HEK293 (cell line): ENCODE data around the gene BEND6.

Experiments
- CTCF ChIA-PET: fragments of 350-600 bp; formaldehyde crosslinking; extraction: SDS; loops from one replicate; lab custom pipeline; 2021; ENCODE audit warnings: antibody characterized with exemption; lab: Yijun Ruan, JAX
- POLR2A ChIA-PET: fragments of 300-600 bp; formaldehyde crosslinking; extraction: SDS; loops from one replicate; lab custom pipeline; 2020; ENCODE audit warnings: antibody characterized with exemption, inconsistent platforms; lab: Yijun Ruan, JAX
- H3K27ac ChIP-seq: fragments of 200-500 bp; sonication (Bioruptor generic); 2 replicates; pipeline ENCODE4 v1.5.1; 2014; ENCODE audit warnings: low read depth, low read length, control low read depth, inconsistent platforms; ENCODE audit errors: extremely low read depth
- H3K36me3 ChIP-seq, 2 experiments: fragments of 200-500 bp in 1 of 2; sonication (Bioruptor generic) in 1 of 2; 1 replicate in 1 of 2; 2 replicates in 1 of 2; pipeline ENCODE4 v1.5.1; 2014 to 2017; ENCODE audit warnings: inconsistent platforms in 2 of 2, low read length in 2 of 2; ENCODE audit not compliant: control insufficient read depth in 2 of 2, insufficient read depth in 1 of 2
- H3K4me1 ChIP-seq: fragments of 200-500 bp; sonication (Bioruptor generic); 2 replicates; pipeline ENCODE4 v1.5.1; 2014; ENCODE audit warnings: mild to moderate bottlenecking, low read length, inconsistent platforms; ENCODE audit not compliant: control insufficient read depth, insufficient read depth
- H3K4me3 ChIP-seq: 2 replicates; pipeline ENCODE4 v1.5.1; 2011; ENCODE audit warnings: low read depth, mild to moderate bottlenecking, control low read depth, low read length, moderate library complexity
- H3K9me3 ChIP-seq: fragments of 200-500 bp; sonication (Bioruptor generic); 2 replicates; pipeline ENCODE4 v1.5.1; 2014; ENCODE audit warnings: low read depth, low read length, inconsistent platforms; ENCODE audit not compliant: control insufficient read depth, insufficient read depth
- HOXA7 ChIP-seq: sonication (generic); formaldehyde crosslinking; IDR thresholded peaks from 2 replicates; pipeline ENCODE4 v1.8.1; 2022; ENCODE audit warnings: missing genetic modification reagents, borderline replicate concordance
- MZF1 ChIP-seq: fragments of 450-650 bp; formaldehyde crosslinking; IDR thresholded peaks from 2 replicates; pipeline ENCODE4 v1.5.1; 2017; ENCODE audit warnings: missing biosample characterization, missing genetic modification characterization, borderline replicate concordance
- PRDM1 ChIP-seq: fragments of 450-650 bp; formaldehyde crosslinking; IDR thresholded peaks from 2 replicates; pipeline ENCODE4; 2016; ENCODE audit warnings: missing biosample characterization, missing genetic modification characterization
- ZEB2 ChIP-seq: fragments of 450-650 bp; formaldehyde crosslinking; IDR thresholded peaks from 2 replicates; pipeline ENCODE4 v1.5.1; 2016; ENCODE audit warnings: missing biosample characterization, missing genetic modification characterization
- ZFHX2 ChIP-seq: fragments of 450-650 bp; formaldehyde crosslinking; conservative IDR thresholded peaks from 2 replicates; pipeline ENCODE4 v1.5.1; 2016; ENCODE audit warnings: missing biosample characterization, missing genetic modification characterization
- ZNF155 ChIP-seq: fragments of 450-650 bp; formaldehyde crosslinking; IDR thresholded peaks from 2 replicates; pipeline ENCODE4 v1.5.1; 2016; ENCODE audit warnings: missing biosample characterization, missing genetic modification characterization
- ZNF157 ChIP-seq: fragments of 450-650 bp; formaldehyde crosslinking; IDR thresholded peaks from 2 replicates; pipeline ENCODE4 v1.5.1; 2016; ENCODE audit warnings: missing biosample characterization, missing genetic modification characterization
- ZNF214 ChIP-seq: fragments of 450-650 bp; formaldehyde crosslinking; IDR thresholded peaks from 2 replicates; pipeline ENCODE4 v1.5.1; 2017; ENCODE audit warnings: missing biosample characterization, mild to moderate bottlenecking, missing genetic modification characterization, borderline replicate concordance
- ZNF37A ChIP-seq: fragments of 450-650 bp; IDR thresholded peaks from 2 replicates; pipeline ENCODE4 v1.5.1; 2018; ENCODE audit warnings: missing biosample characterization, missing genetic modification characterization
- ZNF394 ChIP-seq: fragments of 450-650 bp; formaldehyde crosslinking; IDR thresholded peaks from 2 replicates; pipeline ENCODE4 v1.5.1; 2016; ENCODE audit warnings: missing biosample characterization, missing genetic modification characterization, mild to moderate bottlenecking, moderate library complexity, borderline replicate concordance
- ZNF426 ChIP-seq: fragments of 450-650 bp; formaldehyde crosslinking; IDR thresholded peaks from 2 replicates; pipeline ENCODE4 v1.5.1; 2017; ENCODE audit warnings: missing biosample characterization, missing genetic modification characterization, mild to moderate bottlenecking, inconsistent platforms, moderate library complexity
- ZNF433 ChIP-seq: fragments of 450-650 bp; formaldehyde crosslinking; IDR thresholded peaks from 2 replicates; pipeline ENCODE4 v1.5.1; 2016; ENCODE audit warnings: missing biosample characterization, missing genetic modification characterization, low read depth
- ZNF510 ChIP-seq: fragments of 450-650 bp; formaldehyde crosslinking; IDR thresholded peaks from 2 replicates; pipeline ENCODE4 v1.5.1; 2018; ENCODE audit warnings: mild to moderate bottlenecking, missing genetic modification characterization, missing biosample characterization; ENCODE audit not compliant: insufficient replicate concordance
- ZNF544 ChIP-seq: fragments of 450-650 bp; formaldehyde crosslinking; IDR thresholded peaks from 2 replicates; pipeline ENCODE4 v1.5.0; 2017; ENCODE audit warnings: missing biosample characterization, missing genetic modification characterization
- ZNF624 ChIP-seq: fragments of 450-650 bp; formaldehyde crosslinking; IDR thresholded peaks from 2 replicates; pipeline ENCODE4 v1.5.1; 2017; ENCODE audit warnings: missing biosample characterization, missing genetic modification characterization
- ZNF707 ChIP-seq: fragments of 450-650 bp; formaldehyde crosslinking; IDR thresholded peaks from 2 replicates; pipeline ENCODE4 v1.5.1; 2016; ENCODE audit warnings: missing biosample characterization, missing genetic modification characterization
- ZSCAN16 ChIP-seq: fragments of 450-650 bp; formaldehyde crosslinking; IDR thresholded peaks from 2 replicates; pipeline ENCODE4 v1.5.1; 2016; ENCODE audit warnings: missing biosample characterization, missing genetic modification characterization
- ZXDB ChIP-seq: fragments of 450-650 bp; formaldehyde crosslinking; IDR thresholded peaks from 2 replicates; pipeline ENCODE4 v1.5.1; 2016; ENCODE audit warnings: missing biosample characterization, missing genetic modification characterization
- TF ChIP-seq, protein P1 (sequence below): fragments of 450-650 bp; formaldehyde crosslinking; optimal IDR thresholded peaks from 2 replicates; pipeline ENCODE3; 2016; ENCODE audit warnings: missing biosample characterization, mild to moderate bottlenecking, missing genetic modification characterization
- TF ChIP-seq, protein P2 (sequence below): fragments of 450-650 bp; formaldehyde crosslinking; IDR thresholded peaks from 2 replicates; pipeline ENCODE4 v1.5.1; 2017; ENCODE audit warnings: missing biosample characterization, mild to moderate bottlenecking, missing genetic modification characterization, moderate library complexity

Gene BEND6

DNA sequence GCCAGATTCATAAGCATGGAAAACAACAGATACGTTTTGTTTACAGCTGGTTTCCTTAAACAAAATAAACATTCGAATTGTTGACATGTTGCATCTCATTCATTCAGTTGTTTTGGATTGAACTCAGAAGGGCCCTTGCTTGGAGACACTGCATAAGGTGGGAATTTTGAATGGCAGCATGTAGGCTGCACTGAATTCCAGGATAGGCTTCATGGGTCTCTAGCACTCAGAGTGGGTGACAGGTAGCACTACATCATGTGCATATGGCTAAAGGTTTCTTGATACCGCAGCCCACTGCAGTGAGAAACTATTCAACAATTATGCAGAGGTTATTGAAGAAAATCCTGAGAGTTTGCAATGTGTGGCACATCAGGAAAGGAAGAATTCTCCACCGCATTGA is 1.6 kb downstream of the BEND6 start (continued):
- TF ChIP-seq, protein P1, sequence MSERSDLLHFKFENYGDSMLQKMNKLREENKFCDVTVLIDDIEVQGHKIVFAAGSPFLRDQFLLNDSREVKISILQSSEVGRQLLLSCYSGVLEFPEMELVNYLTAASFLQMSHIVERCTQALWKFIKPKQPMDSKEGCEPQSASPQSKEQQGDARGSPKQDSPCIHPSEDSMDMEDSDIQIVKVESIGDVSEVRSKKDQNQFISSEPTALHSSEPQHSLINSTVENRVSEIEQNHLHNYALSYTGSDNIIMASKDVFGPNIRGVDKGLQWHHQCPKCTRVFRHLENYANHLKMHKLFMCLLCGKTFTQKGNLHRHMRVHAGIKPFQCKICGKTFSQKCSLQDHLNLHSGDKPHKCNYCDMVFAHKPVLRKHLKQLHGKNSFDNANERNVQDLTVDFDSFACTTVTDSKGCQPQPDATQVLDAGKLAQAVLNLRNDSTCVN (tag by site-specific recombination), result no peak
- TF ChIP-seq ZNF544 (tag by site-specific recombination) (no peak), ZNF157 (tag by site-specific recombination) (no peak)
- TF ChIP-seq, all 188 proteins: peak for 0

DNA sequence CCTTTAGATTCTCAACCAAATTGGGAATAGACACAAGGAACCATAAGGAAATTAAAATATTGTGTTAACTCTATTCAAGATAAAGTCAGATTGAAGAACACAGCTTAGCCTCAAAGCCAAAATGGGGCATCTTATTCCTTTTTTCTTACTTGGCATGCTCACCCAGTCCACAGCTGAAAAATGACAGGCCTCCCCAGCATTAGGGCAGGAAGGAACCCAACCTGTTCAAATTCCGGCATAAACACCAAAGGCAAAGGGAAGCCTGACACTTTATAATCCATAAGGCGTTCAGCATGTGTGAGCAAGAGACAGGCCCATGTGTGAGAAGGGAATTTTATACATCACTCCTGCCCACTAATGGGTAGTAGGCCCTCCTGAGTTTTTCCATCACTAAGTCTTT is 2.9 kb downstream of the BEND6 start:
- POLR2A ChIA-PET, result no interaction called here
- H3K4me3 ChIP-seq, result no peak overlapping the region
- CTCF ChIA-PET, result interaction anchor here (0.6 to 3.5 kb wide), 6 partner anchors 51 to 227 kb away, joined by 3 to 44 read pairs (median 4); no protein-coding TSS in a partner anchor
- TF ChIP-seq ZNF214 (tag by site-specific recombination), result no peak
- peaks cover 6% of the 10 kb centered on the region for H3K4me1 ChIP-seq
- H3K9me3 ChIP-seq, result no peaks in the 10 kb centered on the region
- no peaks in the 10 kb centered on the region for H3K36me3 ChIP-seq
- no peak overlapping the region for H3K27ac ChIP-seq

DNA sequence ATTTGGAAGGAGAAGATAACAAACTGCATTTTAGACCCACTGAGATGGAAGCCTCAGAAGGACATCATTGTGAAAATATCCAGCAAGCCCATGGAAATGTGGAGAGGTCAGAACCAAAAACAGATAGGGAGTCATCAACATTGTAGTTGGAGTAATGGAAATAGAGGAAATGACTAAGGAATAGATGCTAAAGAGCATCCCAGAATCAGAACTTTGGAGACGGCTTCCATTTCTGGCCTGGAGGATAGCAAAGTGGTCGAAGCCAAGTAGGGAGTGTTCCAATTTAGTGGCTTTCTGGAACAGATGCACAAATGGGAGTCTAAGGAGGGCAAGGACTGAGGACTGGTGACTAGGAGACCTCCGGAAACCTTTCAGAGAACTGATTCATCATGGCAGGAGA is 3.6 kb downstream of the BEND6 start:
- ChIA-PET CTCF (interaction anchor here (1.1 to 7.3 kb wide), 6 partner anchors 47 to 79 kb away, joined by 3 to 92 read pairs (median 5); no protein-coding TSS in a partner anchor), POLR2A (no interaction called here)
- Histone ChIP-seq H3K4me1 (peaks cover 6% of the 10 kb centered on the region), H3K36me3 (no peaks in the 10 kb centered on the region), H3K9me3 (no peaks in the 10 kb centered on the region), H3K4me3 (no peak overlapping the region), H3K27ac (no peak overlapping the region)
- TF ChIP-seq ZNF155 (tag by site-specific recombination), result no peak
- TF ChIP-seq ZXDB, result no peak
- no peak for TF ChIP-seq ZSCAN16 (tag by site-specific recombination)
- TF ChIP-seq ZNF707 (tag by site-specific recombination), result no peak
- no peak for TF ChIP-seq ZNF624
- no peak for TF ChIP-seq PRDM1 (tag by site-specific recombination)
- TF ChIP-seq, protein P2, sequence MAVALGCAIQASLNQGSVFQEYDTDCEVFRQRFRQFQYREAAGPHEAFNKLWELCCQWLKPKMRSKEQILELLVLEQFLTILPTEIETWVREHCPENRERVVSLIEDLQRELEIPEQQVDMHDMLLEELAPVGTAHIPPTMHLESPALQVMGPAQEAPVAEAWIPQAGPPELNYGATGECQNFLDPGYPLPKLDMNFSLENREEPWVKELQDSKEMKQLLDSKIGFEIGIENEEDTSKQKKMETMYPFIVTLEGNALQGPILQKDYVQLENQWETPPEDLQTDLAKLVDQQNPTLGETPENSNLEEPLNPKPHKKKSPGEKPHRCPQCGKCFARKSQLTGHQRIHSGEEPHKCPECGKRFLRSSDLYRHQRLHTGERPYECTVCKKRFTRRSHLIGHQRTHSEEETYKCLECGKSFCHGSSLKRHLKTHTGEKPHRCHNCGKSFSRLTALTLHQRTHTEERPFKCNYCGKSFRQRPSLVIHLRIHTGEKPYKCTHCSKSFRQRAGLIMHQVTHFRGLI, result no peak
- no peak for TF ChIP-seq ZNF37A (tag by site-specific recombination)
- TF ChIP-seq ZNF394, result no peak

DNA sequence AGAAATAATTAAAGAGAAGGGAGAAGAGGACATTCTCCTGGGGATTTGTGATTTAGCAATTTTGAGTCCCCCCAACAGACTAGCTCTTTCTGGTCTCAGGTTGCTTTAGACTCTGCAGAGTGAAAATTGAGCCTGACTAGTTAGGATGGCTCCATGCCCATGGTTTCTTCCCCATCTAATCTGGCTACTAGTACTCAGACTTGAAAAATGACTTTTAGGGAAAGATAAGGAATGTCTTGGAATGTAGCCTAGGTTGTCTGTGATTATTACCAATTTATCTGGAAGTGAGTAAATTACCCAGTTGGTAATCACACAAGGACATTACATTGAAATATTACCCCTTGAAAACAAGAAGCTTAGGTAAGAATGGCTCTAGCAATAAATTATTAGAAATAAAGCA is 4.2 kb downstream of the BEND6 start:
- POLR2A ChIA-PET, result no interaction called here
- peak; percentile 73; the same call in 1 of the 2 replicates for TF ChIP-seq MZF1
- no peak for TF ChIP-seq HOXA7 (CRISPR knock-in tag)
- Histone ChIP-seq H3K9me3 (no peaks in the 10 kb centered on the region), H3K36me3 (no peaks in the 10 kb centered on the region), H3K4me3 (no peak overlapping the region), H3K4me1 (peaks cover 6% of the 10 kb centered on the region), H3K27ac (no peak overlapping the region)
- CTCF ChIA-PET, result interaction anchor here (1.1 to 7.3 kb wide), 10 partner anchors 9 to 326 kb away, joined by 3 to 92 read pairs (median 5); no protein-coding TSS in a partner anchor

DNA sequence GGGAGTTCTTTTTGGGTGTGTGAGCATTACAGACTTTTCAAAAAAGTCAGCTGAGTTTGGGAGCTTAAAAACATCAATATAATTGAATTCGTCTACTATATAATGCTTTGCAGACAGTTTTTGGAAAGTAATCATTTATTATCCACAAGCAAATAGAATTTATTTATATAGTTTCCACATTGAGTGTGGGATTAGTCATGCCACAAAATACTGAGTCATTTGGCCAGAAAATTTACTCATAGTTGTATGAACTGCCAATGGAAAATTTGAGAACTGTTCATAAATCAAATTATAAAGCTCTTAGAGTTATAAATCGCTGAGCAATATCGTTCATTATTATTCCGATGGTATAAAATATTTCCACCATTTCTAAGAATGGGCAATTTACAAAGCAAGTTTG is 5.0 kb downstream of the BEND6 start:
- H3K4me1 ChIP-seq, result peaks cover 6% of the 10 kb centered on the region
- no peak overlapping the region for H3K27ac ChIP-seq
- TF ChIP-seq ZNF426 (tag by site-specific recombination), result no peak
- no peak for TF ChIP-seq ZEB2 (tag by site-specific recombination)
- no peak for TF ChIP-seq ZNF433
- no peak for TF ChIP-seq ZNF510 (tag by site-specific recombination)
- TF ChIP-seq ZFHX2 (tag by site-specific recombination), result no peak
- H3K36me3 ChIP-seq, result no peaks in the 10 kb centered on the region
- H3K9me3 ChIP-seq, result no peaks in the 10 kb centered on the region
- no peak overlapping the region for H3K4me3 ChIP-seq
- POLR2A ChIA-PET, result no interaction called here
- CTCF ChIA-PET, result interaction anchor here (0.7 to 7.3 kb wide), 13 partner anchors 8 to 356 kb away, joined by 3 to 92 read pairs (median 5); no protein-coding TSS in a partner anchor
